Forelimb muscle (tissue), 1 donor: ENCODE data around the gene MLLT10. TPM values are rescaled to one million over a fixed set of nuclear protein-coding genes. Genes with fewer than 3 reads are reported as not detected.
A peak's percentile ranks its signal among the peaks of the same experiment; 100 is the strongest.

Experiments
- DNase-seq: peaks from one replicate; pipeline ENCODE4 v3.0.0-alpha.2; 2013; ENCODE audit warnings: low read depth
- polyA plus RNA-seq: library from polyadenylated mRNA; unstranded; fragments of 120-200 nt; gene quantifications from one replicate; pipeline ENCODE4 v1.2.1, GENCODE V29; 2013; ENCODE audit not compliant: insufficient read length

The MLLT10 gene
- 28.2 TPM for polyA plus RNA-seq

DNA sequence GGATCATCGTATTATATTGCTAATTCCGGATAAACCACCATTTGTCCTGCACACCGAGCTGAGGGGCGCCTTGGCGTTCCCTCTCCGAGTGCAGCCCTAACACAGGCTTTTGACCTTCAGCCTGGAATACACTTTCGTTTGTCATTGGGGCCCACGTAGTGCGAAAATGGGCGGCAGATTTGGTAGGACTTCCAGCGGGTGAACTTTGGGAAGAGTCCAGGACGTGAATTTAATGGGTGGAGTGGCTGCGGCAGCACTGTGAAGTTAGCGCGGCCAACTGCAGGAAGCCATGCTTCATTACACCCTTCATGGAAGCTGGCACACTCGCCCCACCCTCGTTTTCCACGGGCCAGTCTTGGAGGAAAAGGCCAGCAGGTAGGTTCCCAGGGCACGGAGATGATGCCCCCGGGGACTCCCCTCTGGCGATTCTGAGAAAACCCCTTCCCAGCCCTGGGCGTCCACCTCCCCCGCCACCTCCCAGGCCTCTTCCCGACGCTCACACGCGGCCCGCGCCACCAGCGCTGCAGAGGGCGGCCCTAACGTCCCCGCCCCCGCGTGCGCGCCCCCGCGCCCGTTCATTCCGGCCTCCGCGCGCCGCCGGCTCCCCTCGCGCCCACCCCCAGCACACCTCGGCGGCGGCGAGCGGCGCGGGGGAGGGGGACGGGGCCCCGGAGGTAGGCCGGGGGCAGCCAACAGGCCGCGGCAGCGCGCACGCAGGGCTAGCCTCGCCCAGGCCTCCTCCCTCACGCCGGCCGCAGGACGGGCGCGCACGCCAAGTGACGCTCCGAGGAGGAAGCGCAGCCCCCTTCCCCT lies at the start of gene MLLT10:
MLLT10 (plus strand) TSS at position 766 of the 813 bp plus-strand sequence. CDS start 413 bp downstream, outside the sequence.
- peak; percentile 87 for DNase-seq

DNA sequence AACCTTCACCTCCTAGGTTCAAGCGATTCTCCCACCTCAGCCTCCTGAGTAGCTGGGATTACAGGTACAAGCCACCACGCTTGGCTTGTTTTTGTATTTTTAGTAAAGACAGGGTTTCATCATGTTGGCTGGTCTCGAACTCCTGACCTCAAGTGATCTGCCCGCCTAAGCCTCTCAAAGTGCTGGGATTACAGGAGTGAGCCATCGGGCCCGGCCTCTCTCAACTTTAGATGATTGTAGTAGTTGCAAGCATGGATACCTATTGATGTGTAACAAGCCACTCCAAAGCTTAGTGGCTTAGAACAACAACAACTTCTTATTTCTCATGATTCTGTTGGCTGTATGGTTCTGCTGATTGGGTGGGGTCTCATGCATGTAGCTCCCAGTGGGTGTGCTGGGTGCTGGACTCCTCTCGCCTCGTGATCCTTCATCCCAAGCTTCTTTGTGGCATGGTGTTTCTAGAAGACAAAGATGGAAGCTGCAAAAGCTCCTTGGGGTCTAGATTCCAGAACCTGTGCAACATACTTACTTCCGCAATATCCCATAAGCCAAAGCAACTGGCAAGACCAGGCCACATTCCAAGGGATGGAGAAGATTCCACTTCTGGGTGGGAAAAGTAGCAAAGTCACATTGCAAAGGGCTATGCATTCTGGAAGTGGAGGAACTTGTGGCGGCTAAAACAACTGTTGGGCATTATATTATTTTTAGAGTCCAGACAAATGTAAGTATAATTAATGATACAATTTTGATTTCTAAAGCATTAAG lies 46.4 kb upstream of the MLLT10 start:
- no peak for DNase-seq

DNA sequence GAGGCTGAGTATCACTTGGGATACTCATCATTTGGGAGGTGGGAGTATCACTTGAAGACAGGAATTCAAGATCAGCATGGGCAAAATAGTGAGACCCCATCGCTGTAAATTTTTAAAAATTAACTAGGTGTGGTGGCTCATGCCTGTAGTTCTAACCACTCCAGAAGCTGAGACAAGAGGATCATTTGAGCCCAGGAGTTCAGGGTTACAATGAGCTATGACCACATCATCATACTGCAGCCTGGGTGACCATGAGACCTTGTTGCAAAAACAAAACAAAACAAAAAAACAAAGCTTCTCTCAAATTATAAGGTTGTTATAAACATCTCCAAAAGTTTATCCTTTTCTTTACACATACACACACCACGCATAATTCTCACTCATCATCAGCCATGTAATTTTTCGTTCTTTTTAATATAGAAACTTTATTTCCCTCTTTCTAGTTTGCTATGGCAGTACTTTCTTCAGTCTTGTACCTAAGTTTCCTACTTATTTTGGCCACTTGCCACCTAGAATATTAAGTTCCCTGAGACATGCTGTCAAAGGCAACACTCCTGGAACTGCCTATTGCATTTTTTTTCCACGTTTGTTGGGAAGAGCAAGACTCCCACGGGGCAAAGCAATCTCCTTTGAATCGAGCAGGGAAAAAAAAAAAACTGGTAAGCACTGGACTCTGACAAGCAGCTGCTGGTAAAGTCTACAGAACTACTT lies 45.6 kb upstream of the MLLT10 start:
- no peak for DNase-seq

DNA sequence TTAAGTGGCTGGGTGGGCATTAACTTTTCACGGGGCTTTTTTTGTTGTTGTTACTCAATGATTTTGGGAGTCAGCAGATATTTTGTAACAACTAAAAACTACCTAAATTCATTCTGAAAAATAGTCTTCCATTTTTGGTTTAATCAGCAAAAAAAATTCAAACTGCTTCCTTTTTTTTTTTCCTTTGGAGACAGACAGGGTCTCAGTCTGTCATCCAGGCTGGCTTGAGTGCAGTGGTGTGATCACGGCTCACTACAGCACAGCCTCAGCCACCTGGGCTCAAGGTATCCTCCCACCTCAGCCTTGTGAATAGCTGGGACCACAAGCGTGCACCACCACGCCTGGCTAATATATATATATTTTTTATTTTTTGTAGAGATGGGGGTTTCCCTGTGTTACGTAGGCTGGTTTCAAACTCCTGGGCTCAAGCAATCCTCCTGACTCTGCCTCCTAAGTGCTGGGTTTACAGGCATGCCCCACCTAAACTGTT lies 45.0 kb upstream of the MLLT10 start:
- no peak for DNase-seq

GRCh38 chr10:21490028-21490710 lies 43.9 kb upstream of the MLLT10 start:
- no peak for DNase-seq

DNA sequence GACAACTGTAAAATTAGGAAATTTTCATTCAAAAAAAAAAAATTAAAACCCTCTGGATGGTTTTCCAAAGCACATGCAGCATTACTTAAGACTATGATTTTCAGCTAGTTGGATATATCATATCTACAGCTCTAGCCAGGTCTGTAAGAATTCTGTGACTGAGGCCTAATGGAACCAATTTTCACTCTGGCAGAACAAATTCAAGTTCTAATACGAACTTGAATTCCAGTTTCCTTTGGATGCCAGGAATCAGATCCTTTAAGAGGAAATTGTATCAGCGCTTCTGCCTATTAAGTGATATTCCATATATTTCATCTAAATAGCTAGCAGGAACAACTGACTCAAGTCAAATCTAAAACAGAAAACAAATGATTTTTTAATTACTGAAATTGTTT lies 43.3 kb upstream of the MLLT10 start:
- no peak for DNase-seq

- no peak for DNase-seq
These were observed 41.6 kb upstream of the MLLT10 start for GRCh38 chr10:21492421-21492820.

DNA sequence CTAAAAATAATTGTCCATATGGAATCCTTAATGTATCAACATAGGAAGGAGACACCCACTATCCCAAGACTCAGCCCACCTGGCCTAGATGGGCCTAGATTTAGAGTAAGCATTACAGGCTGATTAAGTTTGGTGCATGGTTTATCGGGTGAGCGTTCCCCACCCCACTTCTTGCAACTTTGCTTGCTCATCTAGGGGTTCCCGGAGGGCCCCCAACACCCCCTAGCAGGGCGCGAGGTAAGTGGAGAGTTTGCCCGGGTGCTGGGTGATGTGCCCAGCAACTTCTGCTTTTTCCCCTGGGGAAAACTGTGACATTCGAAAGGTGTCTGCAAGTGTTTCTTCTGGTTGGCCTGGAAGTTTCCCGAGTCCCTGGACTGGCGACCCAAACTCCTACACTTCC lies 40.2 kb upstream of the MLLT10 start:
- no peak for DNase-seq

- no peak for DNase-seq
These were observed 39.6 kb upstream of the MLLT10 start for GRCh38 chr10:21494191-21495001.

DNA sequence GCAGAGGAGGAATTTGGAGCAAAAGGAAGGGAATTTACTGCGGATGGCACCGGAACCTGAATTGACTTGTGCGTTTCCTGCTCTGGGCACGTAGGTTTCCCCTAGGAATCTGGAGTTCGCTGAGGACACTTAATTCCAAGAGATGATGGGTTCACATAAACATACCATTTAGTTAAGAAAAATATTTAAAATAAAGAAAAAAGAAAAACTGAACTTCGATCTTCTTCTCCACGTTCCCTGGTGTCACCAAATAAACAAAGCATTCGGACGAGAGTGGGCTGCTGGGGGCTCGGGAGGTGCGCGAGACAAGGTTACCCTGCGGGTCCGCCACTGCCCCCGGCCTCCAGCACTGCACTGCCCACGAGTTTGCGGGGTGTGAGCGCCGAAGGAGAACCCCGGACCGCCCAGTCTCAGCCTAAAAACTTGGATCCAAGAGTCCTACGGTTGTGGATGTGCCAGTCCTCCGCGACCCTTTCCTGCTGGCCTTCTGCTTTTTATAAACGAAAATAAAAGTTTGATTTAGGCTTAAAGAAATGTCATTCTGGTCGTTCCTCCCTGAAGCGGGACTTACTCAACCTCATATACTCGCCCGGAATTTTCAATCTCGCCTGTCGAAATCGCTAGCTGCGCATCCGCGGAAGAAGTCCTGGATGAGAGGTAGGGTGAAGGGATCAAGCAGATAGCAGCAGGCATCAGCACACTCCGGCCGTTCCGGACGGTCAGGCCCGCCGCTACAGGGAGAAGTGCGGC lies 38.9 kb upstream of the MLLT10 start:
- no peak for DNase-seq

- no peak for DNase-seq
These were observed 38.2 kb upstream of the MLLT10 start for GRCh38 chr10:21495752-21496342.

DNA sequence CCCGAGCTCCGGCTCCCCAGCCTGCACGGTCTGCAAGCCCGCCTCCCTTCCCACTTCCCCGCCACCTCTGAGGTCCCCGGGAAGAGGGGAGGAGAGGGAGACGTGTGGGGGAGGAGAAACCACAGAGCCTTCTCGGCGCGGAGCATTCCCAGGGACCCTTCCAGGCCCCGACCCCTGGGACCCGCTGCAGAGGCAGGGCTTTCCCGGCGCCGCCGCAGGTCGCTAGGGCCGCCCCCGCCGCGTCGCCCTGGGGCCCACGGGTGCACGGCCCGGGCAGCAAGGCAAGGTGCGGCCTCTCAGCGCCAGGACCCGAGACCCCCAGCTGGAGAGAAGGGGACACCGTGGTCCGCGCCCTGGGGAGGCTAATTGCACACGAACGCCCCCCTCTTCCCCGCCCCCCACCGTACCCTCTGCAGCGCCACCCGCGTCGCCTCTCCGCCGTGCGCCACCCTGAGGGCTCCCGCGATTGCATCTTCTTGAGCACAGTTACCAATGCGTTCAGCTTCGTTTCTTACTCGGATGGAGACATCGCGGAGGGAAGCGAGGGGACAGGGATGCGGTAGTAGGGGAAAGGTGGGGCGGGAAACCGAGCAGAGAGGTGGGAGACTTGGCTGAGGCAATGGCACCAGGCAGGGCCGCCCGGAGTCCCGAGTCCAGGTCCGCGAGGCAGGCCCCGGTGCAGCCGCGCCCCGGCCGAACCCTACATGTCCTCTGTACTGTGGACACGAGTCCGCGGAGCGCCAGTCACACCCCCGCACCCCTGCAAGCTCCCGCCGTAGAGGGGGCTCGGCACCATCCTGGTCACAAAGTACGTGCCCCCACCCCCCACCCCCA lies 37.5 kb upstream of the MLLT10 start:
- DNase-seq, result no peak

DNA sequence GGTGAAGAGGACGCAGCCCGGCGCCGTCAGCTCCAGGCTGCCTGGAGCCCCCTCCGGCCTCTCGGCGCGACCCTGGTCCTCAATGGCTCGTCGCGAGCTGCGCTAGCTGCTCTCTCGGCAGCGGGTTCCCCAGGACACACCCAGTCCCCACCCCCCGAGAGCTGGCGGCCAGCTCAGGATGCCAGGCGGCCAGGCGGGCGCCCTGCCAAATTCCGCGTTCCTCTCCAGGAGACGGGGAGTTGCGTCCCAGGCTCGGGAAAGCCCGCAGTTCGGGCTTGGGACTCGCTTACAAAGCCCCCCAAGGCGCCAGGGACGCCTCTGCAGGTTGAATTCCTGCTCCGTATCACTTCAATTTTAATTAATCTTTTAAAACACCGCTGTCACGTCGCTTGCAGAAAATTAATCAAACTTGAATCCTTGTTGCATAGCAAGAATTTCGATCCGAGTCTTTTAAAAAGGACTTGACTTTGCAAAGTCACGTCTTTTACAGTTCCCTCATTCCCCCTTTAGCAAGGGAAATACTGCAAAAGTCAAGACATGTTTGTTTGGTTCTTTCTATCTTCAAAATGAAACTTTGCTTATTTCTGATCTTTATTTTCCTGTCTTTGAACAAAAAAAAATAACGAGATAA lies 36.7 kb upstream of the MLLT10 start:
- no peak for DNase-seq

- DNase-seq, result no peak
These were observed 35.7 kb upstream of the MLLT10 start for GRCh38 chr10:21498377-21498776.

DNA sequence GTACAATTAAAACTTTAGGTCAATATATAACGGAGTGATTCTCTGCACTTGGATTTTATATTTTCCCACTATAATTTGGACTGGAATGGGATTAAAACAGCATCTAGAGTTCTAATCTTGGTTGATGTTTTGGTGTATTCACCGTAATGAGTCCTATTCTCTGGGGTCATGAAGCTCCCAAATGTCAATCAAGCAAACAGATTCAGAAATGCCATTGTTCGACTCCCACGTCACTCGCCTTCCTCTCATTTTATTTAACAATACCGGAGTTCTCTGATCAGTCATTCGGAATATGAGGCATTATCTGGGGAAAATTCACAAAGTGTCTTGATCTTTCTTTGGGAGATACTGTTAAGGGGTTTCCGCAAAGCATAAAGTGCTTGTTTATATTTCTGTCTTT lies 35.0 kb upstream of the MLLT10 start:
- no peak for DNase-seq

DNA sequence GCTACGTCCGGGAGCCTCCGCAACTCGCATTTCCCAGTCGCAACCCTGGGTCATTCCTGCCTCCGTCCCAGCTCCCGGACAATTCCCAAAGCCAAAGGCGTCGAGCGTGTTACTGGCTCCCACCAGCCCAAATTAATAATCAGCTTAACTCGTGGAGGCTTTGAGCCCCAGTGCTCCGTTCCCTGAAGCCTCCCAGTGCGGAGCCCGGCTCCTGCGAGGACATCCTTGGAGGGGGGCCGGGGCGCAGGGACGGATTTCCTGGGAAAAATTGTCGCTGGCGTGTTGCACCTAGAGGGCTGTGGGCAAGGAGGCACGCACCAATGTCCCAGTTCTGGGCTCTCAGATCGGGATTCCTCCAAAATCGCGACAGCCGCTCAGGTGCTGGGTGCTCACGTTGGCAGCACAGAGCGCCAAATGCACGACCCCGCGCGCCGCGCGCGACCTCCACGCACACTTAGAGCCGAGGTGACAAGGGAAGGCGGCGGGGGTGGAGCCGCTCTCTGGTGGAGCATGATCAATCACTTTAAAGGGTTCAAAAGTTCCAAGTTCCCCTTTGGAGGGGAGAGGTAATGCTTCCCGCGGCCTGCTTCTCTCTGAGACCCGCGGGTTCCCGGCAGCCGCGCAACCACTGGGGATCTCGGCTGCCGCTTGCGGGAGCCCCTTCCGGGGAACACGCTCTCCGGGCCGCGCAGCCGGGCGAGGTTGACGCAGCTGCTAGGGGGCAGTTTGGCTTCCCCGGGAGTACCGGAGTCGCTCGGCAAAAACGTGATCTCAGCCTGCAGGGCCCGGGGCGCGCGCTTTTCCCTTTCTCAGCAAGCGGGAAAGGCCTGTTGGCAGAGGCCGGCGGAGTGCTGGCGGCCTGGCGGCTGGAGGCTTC lies 34.1 kb upstream of the MLLT10 start:
- no peak for DNase-seq

- DNase-seq, result no peak
These were observed 33.5 kb upstream of the MLLT10 start for GRCh38 chr10:21500578-21500910.
